Natural killer cell treated with Interleukin-12 subunit alpha and Interleukin-12 subunit beta and Interleukin-15 and Interleukin-18, amount 100 ng/mL, for 72 hours (primary cell): Measurements from ENCODE around the gene TMEM248. TPM values are rescaled to one million over a fixed set of nuclear protein-coding genes. Genes with fewer than 3 reads are reported as not detected.
"Not testable (repeated sequence)": the region's sequence is repeated elsewhere in the genome, so short reads cannot be mapped to it uniquely, and the experiment has no call there.

ENCODE experiments used
- ATAC-seq, 2 donors: fragments of 150-1000 bp; cut with Tn5 transposase in 1 of 2; sonication (Bioruptor Pico), chemical (Tn5 transposase) in 1 of 2; 2 replicates each; pipeline ENCODE4 v1.10.0; 2021
- DNase-seq: peaks from one replicate; pipeline ENCODE4 v3.0.0; 2022; ENCODE audit warnings: low spot score
- H3K27ac Mint-ChIP-seq, 2 donors: 1 replicate in 1 of 2; 2 replicates in 1 of 2; pipeline ENCODE4 v1.8.0; 2022; ENCODE audit warnings: mixed read lengths in 2 of 2, mild to moderate bottlenecking in 1 of 2, moderate library complexity in 1 of 2
- H3K27me3 Mint-ChIP-seq, 2 donors: 1 replicate in 1 of 2; 2 replicates in 1 of 2; pipeline ENCODE4 v1.8.0; 2022; ENCODE audit warnings: mixed read lengths in 2 of 2
- H3K36me3 Mint-ChIP-seq: one replicate; pipeline ENCODE4 v1.8.0; 2022; ENCODE audit warnings: mixed read lengths
- H3K4me1 Mint-ChIP-seq, 2 donors: 1 replicate in 1 of 2; 2 replicates in 1 of 2; pipeline ENCODE4 v1.8.0; 2022; ENCODE audit warnings: low read depth in 2 of 2, mixed read lengths in 2 of 2, mild to moderate bottlenecking in 1 of 2
- H3K4me3 Mint-ChIP-seq: one replicate; pipeline ENCODE4 v1.8.0; 2022; ENCODE audit warnings: mixed read lengths
- H3K9me3 Mint-ChIP-seq: 2 replicates; pipeline ENCODE4 v1.8.0; 2022; ENCODE audit warnings: mixed read lengths
- total RNA-seq, 2 donors: library from RNA; stranded (reverse); gene quantifications; one replicate each; pipeline ENCODE4 v1.2.3, GENCODE V29; 2022

TMEM248 gene, protein sequence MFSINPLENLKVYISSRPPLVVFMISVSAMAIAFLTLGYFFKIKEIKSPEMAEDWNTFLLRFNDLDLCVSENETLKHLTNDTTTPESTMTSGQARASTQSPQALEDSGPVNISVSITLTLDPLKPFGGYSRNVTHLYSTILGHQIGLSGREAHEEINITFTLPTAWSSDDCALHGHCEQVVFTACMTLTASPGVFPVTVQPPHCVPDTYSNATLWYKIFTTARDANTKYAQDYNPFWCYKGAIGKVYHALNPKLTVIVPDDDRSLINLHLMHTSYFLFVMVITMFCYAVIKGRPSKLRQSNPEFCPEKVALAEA
- 100 to 1,000 TPM in 1 of 2 donors, 10 to 100 TPM in 1; 88.2 to 110 TPM for total RNA-seq

DNA sequence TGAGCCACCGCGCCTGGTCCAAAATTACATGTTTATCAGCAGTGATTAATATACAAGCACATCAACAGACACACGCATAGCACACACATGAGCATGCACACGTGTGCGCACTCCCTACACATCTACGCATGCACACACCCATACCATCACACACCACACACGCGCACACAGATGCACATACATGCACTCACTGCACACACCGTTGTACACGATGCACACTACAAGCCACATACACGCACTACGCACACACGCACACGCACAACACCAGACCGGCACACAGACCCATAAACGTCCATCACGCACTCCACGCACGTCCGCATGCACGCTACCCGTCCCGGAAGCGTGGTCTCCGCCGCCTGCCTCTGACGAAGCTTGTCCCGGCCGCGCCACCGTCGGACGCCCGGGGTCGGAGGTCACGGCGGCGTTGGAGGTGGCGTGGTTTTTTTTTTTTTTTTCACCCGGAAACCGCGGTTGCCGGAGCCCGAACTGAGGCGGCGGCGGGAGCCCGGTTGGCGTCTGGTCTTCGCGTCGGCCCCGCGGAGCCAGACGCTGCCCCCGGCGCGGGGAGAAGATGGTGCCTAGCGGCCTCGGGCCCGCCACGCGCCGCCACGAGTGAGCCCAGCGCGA lies at the start of gene TMEM248:
Gene TMEM248, plus strand, starts transcription at position 457 of the 627 bp plus-strand sequence. CDS start 20,641 bp downstream, outside the sequence.
- Mint-ChIP-seq H3K27ac (peak within 1 kb of the TSS; percentile 91 to 97), H3K36me3 (peaks cover 18% of the 10 kb centered on the region), H3K4me1 (peaks cover 21 to 22% of the 10 kb centered on the region in 2 donors), H3K9me3 (no peaks in the 10 kb centered on the region), H3K27me3 (no peaks in the 10 kb centered on the region), H3K4me3 (peak within 1 kb of the TSS; percentile 99)
- DNase-seq (peak; percentile 94), ATAC-seq (peak; percentile 97 to 98)

DNA sequence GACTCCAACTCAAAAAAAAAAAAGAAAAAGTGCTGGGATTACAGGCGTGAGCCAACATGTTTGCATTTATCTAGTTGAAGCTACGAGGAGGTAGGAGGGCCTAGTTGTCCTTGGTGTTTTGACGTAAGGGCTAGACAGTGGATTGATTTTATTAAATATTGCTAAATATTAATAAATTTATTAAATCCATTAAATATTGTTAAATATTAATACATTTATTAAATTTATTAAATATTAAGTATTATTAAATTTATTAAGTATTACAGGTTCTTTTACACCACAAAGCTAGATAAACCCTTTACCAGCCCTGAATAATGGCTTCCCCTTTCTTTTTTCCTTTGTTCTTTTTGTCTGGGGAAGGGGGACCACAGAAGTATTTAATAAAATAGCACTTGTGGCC lies 47.5 kb upstream of the TMEM248 start:
- Mint-ChIP-seq H3K36me3 (no peaks in the 10 kb centered on the region), H3K27me3 (no peaks in the 10 kb centered on the region), H3K27ac (no peak overlapping the region)

DNA sequence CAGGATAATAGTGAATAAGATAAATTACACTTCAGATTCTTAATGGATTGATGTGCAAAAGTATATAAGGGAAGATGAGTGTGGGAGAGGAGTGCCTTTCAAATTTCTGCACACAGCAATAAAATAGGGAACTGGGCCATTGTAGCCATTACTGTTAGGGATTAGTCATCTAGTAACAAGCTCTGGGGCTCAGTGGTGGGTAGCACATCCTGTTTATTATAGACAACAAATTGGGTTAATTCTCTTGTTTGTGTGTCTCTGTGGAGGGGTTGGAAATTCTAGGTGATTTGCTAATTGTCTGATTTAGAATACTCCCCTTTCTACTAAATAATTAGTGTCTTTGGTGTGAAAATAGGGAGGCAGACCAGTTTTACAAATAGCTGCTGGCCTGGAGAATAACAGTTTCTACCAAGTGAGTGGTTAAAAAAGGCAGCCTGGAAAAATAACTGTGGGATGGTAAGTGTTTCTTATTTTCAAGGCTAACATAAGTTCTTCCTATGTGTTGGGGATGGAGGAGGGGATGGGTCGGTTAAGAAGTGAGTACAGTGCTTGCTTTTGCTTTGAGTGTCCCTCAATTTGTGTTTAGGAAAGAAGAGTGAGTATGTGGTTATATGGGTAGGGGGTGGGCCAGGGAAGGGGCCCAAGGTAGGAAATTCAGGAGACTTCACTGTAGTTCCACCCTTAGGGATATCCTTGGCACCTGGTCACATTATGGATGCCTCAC lies 43.3 kb upstream of the TMEM248 start:
- DNase-seq: no peak
- H3K36me3 Mint-ChIP-seq: no peaks in the 10 kb centered on the region
- peak overlapping the region; percentile 1 for H3K4me3 Mint-ChIP-seq
- no peaks in the 10 kb centered on the region for H3K9me3 Mint-ChIP-seq
- H3K27me3 Mint-ChIP-seq: no peaks in the 10 kb centered on the region
- H3K27ac Mint-ChIP-seq: peak overlapping the region in 1 of 2 donors; percentile 43
- ATAC-seq: no peak
- H3K4me1 Mint-ChIP-seq: peaks cover 0 to 12% of the 10 kb centered on the region in 2 donors

More for the DNA sequence above, 47.5 kb upstream of the TMEM248 start:
- ATAC-seq: no peak
- Mint-ChIP-seq H3K4me3 (no peak overlapping the region), H3K4me1 (peaks cover 0 to 12% of the 10 kb centered on the region in 2 donors), H3K9me3 (no peaks in the 10 kb centered on the region)
- no peak for DNase-seq

DNA sequence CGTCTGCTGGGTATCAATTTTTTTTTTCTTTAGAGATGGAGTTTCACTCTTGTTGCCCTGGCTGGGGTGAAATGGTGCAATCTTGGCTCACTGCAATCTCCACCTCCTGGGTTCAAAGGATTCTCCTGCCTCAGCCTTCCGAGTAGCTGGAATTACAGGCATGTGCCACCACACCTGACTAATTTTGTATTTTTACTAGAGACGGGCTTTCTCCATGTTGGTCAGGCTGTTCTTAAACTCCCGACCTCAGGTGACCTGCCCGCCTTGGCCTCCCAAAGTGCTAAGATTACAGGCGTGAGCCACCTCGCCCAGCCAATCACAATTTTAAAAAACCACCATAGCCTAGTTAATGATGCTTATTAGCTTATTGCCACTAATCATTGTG lies 42.7 kb upstream of the TMEM248 start:
- peaks cover 0 to 12% of the 10 kb centered on the region in 2 donors for H3K4me1 Mint-ChIP-seq
- H3K9me3 Mint-ChIP-seq, H3K36me3 Mint-ChIP-seq, H3K27me3 Mint-ChIP-seq, ATAC-seq, H3K4me3 Mint-ChIP-seq, DNase-seq: not testable (repeated sequence)
- H3K27ac Mint-ChIP-seq: peak overlapping the region in 1 of 2 donors; percentile 43

DNA sequence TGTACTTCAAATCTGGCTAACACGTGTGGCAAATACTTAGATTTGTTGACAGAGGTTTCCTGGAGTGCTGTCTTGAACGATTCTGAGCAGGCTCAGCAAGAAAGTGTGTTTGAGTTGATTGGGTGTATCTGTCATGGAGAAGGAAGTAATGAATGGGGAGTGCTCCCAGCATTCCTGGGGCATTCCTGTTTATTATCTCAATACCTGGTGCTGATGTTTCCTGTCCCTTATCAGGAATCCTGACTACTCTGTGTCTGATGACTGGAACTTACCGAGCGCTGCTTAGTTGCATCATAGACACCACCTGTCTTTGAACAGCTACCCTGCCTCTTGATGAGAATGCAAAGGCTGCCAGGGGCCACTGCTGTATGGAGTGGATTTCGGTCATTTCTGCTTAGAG lies 41.0 kb upstream of the TMEM248 start:
- Mint-ChIP-seq H3K27me3 (no peaks in the 10 kb centered on the region), H3K4me1 (peaks cover 0 to 12% of the 10 kb centered on the region in 2 donors), H3K27ac (peak overlapping the region in 1 of 2 donors; percentile 17), H3K9me3 (no peaks in the 10 kb centered on the region), H3K4me3 (no peak overlapping the region), H3K36me3 (no peaks in the 10 kb centered on the region)
- ATAC-seq (no peak), DNase-seq (no peak)

DNA sequence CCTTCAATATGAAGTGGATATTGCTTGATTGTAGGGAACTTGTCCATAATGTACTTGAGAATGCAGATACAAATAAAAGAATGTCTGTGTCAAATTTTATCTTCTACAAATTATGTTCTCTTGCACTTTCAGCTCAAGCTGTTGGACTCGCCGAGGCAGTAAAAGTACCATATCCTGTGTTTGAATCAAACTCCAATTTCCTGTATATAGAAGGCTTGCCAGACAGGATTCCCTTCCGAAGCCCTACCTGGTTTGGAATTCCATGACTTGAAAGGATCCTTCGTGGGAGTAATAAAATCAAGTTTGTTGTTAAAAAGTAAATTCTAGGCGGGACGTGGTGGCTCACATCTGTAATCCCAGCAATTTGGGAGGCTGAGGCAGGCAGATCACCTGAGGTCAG lies 40.4 kb upstream of the TMEM248 start:
- H3K4me3 Mint-ChIP-seq, H3K9me3 Mint-ChIP-seq, H3K36me3 Mint-ChIP-seq, H3K27me3 Mint-ChIP-seq, DNase-seq, ATAC-seq: not testable (repeated sequence)
- Mint-ChIP-seq H3K4me1 (peaks cover 0 to 12% of the 10 kb centered on the region in 2 donors), H3K27ac (peak overlapping the region in 1 of 2 donors; percentile 17)

DNA sequence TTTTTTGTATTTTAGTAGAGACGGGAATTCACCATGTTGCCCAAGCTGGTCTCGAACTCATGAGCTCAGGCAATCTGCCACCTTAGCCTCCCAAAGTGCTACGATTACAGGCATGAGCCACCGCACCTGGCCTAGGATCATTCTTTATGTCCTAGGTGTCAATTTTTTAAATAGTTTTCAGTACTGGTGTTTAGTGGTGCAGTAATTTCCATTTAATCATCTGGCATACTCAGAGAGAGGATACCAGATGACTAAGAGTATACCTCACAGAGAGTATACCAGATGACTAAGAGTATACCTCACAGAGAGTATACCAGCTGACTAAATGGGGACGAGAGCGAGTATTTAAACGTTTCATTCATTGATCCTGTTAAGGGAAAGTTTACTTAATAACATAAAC lies 37.3 kb upstream of the TMEM248 start:
- Mint-ChIP-seq H3K27ac (no peak overlapping the region), H3K36me3 (no peaks in the 10 kb centered on the region), H3K27me3 (no peaks in the 10 kb centered on the region), H3K9me3 (no peaks in the 10 kb centered on the region), H3K4me3 (no peak overlapping the region), H3K4me1 (peaks cover 11 to 13% of the 10 kb centered on the region in 2 donors)
- DNase-seq (no peak), ATAC-seq (peak in 1 of 2 donors; percentile 83)

DNA sequence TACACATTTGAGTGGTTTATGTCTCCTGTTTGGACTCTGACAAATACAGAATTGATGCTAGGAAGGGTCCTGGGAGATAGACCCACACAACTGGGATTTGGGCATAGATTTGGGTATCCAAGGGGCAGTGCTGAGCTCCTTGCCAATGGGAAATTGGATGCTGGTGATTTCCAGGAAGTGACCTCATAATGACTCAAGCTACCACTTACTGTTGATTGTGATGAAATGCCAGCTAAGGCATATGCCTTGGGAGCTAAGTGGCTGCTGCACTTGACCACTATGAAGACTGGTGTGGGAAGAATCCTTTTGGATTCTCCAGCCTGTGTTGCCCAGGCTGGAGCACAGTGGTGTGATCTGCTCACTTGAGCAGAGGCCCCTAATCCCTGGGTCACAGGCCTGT lies 36.5 kb upstream of the TMEM248 start:
- not testable (repeated sequence) for H3K36me3 Mint-ChIP-seq, ATAC-seq, H3K27ac Mint-ChIP-seq, DNase-seq, H3K9me3 Mint-ChIP-seq, H3K4me3 Mint-ChIP-seq, H3K27me3 Mint-ChIP-seq
- H3K4me1 Mint-ChIP-seq: peaks cover 11 to 13% of the 10 kb centered on the region in 2 donors

DNA sequence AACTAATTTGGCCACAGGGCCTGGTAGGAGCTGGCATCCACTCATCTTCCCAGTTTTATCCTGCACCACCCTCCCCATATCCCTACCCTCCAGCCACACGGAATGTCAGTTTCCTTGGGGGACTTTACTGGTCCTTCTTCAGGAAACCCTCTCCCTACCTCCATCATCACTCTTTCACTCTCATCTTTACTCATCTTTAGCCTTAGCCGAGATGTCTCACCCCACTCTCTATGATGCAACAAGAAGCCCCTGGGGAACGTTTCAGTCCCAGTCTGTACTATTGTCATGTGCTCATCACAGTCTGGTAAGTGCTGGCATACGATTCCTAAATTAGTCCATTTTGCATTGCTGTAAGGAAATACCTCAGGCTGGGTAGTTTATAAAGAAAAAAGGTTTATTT lies 34.9 kb upstream of the TMEM248 start:
- peak; percentile 62 to 79 for ATAC-seq
- Mint-ChIP-seq H3K4me3 (peak overlapping the region; percentile 68), H3K27me3 (no peaks in the 10 kb centered on the region), H3K36me3 (no peaks in the 10 kb centered on the region), H3K27ac (peak overlapping the region; percentile 43 to 73), H3K9me3 (no peaks in the 10 kb centered on the region), H3K4me1 (peaks cover 11 to 13% of the 10 kb centered on the region in 2 donors)
- no peak for DNase-seq

DNA sequence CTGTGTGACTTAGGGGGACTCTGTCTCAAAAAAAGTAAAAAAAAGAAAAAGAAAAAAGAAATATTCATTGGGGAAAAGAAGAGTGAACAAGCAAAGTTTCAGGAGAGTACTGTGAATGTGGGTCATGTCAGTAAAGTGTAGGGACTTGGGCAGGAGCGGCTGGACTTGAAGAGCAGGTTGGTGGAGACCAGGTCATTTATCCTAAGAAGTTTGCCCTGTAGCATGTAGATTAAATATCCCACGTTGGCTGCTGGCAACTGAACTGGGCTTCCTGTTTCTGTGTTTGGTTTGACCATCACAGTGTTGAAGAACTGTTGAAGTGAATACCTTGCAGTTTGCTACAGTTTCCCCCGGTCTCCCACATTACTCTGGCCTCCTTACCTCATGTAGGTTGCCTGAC lies 32.8 kb upstream of the TMEM248 start:
- not testable (repeated sequence) for H3K27me3 Mint-ChIP-seq, H3K4me3 Mint-ChIP-seq, ATAC-seq, H3K36me3 Mint-ChIP-seq, DNase-seq, H3K9me3 Mint-ChIP-seq, H3K27ac Mint-ChIP-seq
- peaks cover 11 to 13% of the 10 kb centered on the region in 2 donors for H3K4me1 Mint-ChIP-seq

DNA sequence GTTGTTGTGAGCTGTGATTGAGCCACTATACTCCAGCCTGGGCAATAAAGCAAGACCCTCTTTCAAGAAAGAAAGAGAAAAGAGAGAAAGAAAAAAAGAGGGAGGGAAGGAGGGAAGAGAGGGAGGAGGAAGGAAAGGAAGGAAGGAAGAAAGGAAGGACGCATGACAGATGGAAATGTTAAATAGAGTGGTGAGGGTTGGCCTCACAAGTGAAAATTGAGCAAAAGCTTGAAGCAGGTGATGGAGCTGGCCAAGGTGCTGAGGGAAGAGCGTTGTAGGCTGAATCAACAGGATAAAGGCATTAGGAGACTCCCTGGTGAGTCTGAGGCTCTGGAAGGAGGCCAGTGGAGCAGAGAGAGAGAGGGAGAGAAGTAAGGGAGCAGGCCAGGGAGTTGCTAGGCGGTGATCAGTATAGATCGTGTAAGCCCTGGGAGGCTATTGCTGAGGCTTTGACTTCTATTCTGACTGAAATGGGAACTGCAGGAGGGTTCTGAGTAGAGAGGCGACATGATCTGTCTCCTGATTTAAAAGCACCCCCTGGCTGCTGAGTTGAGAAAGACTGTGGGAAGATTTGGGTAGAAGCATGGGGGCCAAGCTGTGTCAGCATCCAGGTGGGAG lies 26.5 kb upstream of the TMEM248 start:
- H3K27ac Mint-ChIP-seq: no peak overlapping the region
- H3K27me3 Mint-ChIP-seq: no peaks in the 10 kb centered on the region
- peaks cover 7% of the 10 kb centered on the region for H3K36me3 Mint-ChIP-seq
- no peak for DNase-seq
- no peaks in the 10 kb centered on the region for H3K9me3 Mint-ChIP-seq
- peaks cover 0 to 4% of the 10 kb centered on the region in 2 donors for H3K4me1 Mint-ChIP-seq
- ATAC-seq: no peak
- no peak overlapping the region for H3K4me3 Mint-ChIP-seq

DNA sequence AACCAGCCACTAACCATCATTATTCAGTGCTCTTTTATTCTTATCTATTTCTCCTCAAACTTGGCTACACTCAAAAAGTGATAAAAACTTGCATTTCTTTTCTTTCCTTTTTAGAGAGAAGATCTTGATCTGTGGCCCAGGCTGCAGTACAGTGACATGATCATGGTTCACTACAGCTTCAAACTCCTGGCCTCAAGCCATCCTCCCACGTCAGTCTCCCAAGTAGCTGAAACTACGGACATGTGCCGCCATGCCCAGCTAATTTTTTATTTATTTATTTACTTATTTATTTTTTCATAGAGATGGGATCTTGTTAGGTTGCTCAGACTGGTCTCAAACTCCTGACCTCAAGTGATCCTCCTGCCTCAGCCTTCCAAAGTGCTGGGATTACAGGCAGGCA lies 24.6 kb upstream of the TMEM248 start:
- peaks cover 0 to 4% of the 10 kb centered on the region in 2 donors for H3K4me1 Mint-ChIP-seq

DNA sequence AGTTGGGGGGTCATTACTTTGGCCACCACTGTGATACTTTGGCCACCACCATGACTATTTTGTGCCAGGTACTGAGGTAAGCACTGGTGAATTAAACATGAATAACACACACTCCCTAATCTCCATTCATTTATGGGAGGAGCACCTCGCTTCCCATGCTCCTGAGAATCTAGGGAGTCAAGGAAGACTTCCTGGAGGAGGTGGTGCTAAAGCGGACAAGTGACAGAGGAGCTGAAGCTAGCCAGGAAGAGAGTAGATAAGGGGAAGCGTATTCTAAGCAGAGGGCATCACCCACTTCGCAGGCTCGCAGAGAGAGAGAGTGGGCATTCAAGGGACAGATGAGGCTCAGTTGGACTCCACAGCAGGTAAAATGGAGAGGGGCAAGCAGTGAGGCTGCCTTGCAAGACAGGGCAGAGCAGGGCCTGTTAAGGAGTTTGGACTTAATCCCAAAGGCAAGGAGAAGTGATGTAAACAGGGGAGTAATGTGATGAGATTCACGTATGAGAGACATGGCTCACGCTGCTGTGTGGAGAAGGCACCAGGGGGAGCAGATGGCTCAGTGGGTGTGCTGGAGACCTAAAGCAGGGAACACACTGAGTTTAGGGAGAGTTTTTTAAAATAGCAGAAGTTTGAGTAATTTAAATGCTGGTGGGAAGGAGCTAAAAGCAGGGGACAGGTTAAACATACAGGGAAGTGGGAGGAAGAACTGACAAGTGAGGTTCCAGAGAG lies 21.3 kb upstream of the TMEM248 start:
- H3K4me1 Mint-ChIP-seq: peaks cover 0 to 1% of the 10 kb centered on the region in 2 donors
- no peak for ATAC-seq

More for the DNA sequence above, 24.6 kb upstream of the TMEM248 start:
- ATAC-seq (no peak), DNase-seq (no peak)
- H3K36me3 Mint-ChIP-seq: peaks cover 7% of the 10 kb centered on the region
- H3K27ac Mint-ChIP-seq: no peak overlapping the region
- no peaks in the 10 kb centered on the region for H3K9me3 Mint-ChIP-seq
- no peak overlapping the region for H3K4me3 Mint-ChIP-seq
- H3K27me3 Mint-ChIP-seq: no peaks in the 10 kb centered on the region

More for the DNA sequence above, 21.3 kb upstream of the TMEM248 start:
- Mint-ChIP-seq H3K9me3 (no peaks in the 10 kb centered on the region), H3K27ac (no peak overlapping the region), H3K4me3 (no peak overlapping the region), H3K36me3 (no peaks in the 10 kb centered on the region), H3K27me3 (no peaks in the 10 kb centered on the region)
- DNase-seq: no peak
